ENCODE data around the gene CDNF. TPM values are rescaled to one million over a fixed set of nuclear protein-coding genes. Genes with fewer than 3 reads are reported as not detected.

The CDNF gene
- total and polyA plus RNA-seq, 2 donors (not counting 3 experiments of a cell fraction or from before 2014, with no cell fraction given) = 0.40 to 0.58 TPM

DNA sequence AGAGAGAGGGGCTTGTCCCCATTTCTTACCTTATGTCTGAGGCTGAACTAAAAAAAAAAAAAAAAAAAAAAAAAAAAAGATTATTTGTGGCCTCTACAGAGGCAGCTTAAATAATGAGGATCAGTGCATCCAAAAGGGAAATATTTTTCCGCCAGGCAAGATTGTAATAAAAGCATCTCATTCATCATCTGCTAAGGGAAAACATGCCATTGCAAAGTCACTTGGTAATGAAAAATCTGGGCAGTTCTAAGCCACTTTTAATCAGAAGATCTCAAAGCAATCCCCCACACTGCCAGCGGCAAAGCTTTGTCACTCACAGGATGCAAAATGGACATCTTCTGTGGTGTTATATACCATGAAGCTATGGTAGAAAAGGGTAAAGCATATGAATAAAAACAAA lies 66.9 kb downstream of the CDNF start:
- ChIA-PET POLR2A (no interaction called here), CTCF (interaction anchor here (1.3 kb wide), 1 partner anchor 15 kb away, joined by 5 read pairs; no protein-coding TSS in a partner anchor)
- H3K27ac ChIP-seq (ENCODE audit: insufficient read depth, low read depth, low read length) = no peak overlapping the region
- FAIRE-seq (no peak), DNase-seq (ENCODE audit: low read depth, low spot score) (no peak)
- dilution Hi-C loops (cut with MboI; ENCODE audit: extremely low pct_ligation_motif_present, low sequenced_read_pairs) (no loop called here), intact Hi-C loops (cut with micrococcal nuclease) (no loop called here)
- no peak overlapping the region for H3K4me2 ChIP-seq (ENCODE audit: insufficient read depth, low read length)
- no peaks in the 10 kb centered on the region for H3K36me3 ChIP-seq (ENCODE audit: control insufficient read depth in 2 of 2, extremely low read depth in 1 of 2, insufficient read depth in 2 of 2, low read length in 2 of 2)
- H2AFZ ChIP-seq (ENCODE audit: low read depth, low read length) = no peak overlapping the region
- no peaks in the 10 kb centered on the region for H3K4me1 ChIP-seq (ENCODE audit: control insufficient read depth, extremely low read depth, insufficient read depth, low read length)
- no peaks in the 10 kb centered on the region for H3K79me2 ChIP-seq (ENCODE audit: control insufficient read depth, insufficient read depth, low read length)
- no peaks in the 10 kb centered on the region for H4K20me1 ChIP-seq (replicated peaks; ENCODE audit: control insufficient read depth, extremely low read depth, insufficient read depth, low read length)
- no peaks in the 10 kb centered on the region for H3K27me3 ChIP-seq (ENCODE audit: control insufficient read depth in 2 of 2, insufficient read depth in 2 of 2, low read length in 2 of 2)
- H3K4me3 ChIP-seq (replicated peaks in 1 of 3; ENCODE audit: insufficient read depth in 1 of 3, low read depth in 1 of 3, low read length in 3 of 3) = no peak overlapping the region
- H3K9me3 ChIP-seq (replicated peaks; ENCODE audit: control insufficient read depth, insufficient read depth, low read length) = no peaks in the 10 kb centered on the region
- no peak for TF ChIP-seq POLR2A (IDR thresholded peaks at IDR 0.05; ENCODE audit: low read depth, low read length)
- no peak for TF ChIP-seq GATA2 (IDR thresholded peaks at IDR 0.05; ENCODE audit: insufficient read depth, insufficient read length, low read depth, low read length)
- TF ChIP-seq JUN (IDR thresholded peaks at IDR 0.05; ENCODE audit: borderline replicate concordance, insufficient read depth, insufficient read length, low read depth) = no peak
- BruUV-seq (replicated peaks) = no TSS peak
- H3K9me1 ChIP-seq (replicated peaks; ENCODE audit: control insufficient read depth, extremely low read depth, insufficient read depth, low read length) = no peaks in the 10 kb centered on the region
- H3K9ac ChIP-seq (replicated peaks; ENCODE audit: extremely low read depth, insufficient read depth, low read length) = no peak overlapping the region

Other genes starting within 250 kb of the CDNF start
- 168 and 176 TPM in 2 replicates for gene FAM107B, start 63.1 kb downstream of the CDNF start, total RNA-seq
- gene FAM107B, start 63.1 kb downstream of the CDNF start, polyA plus RNA-seq = 27.0 and 39.2 TPM in 2 replicates
- gene HSPA14, start 269 bp upstream of the CDNF start, total RNA-seq = 15.7 and 18.0 TPM in 2 replicates
- 5.1 and 7.6 TPM in 2 replicates for gene HSPA14, start 269 bp upstream of the CDNF start, polyA plus RNA-seq
- gene MSANTD7, start 269 bp upstream of the CDNF start, total RNA-seq = 13.1 and 13.6 TPM in 2 replicates
- 4.1 and 4.8 TPM in 2 replicates for gene MSANTD7, start 269 bp upstream of the CDNF start, polyA plus RNA-seq
- 25.8 and 29.9 TPM in 2 replicates for gene SUV39H2, start 40.8 kb upstream of the CDNF start, total RNA-seq
- gene SUV39H2, start 40.8 kb upstream of the CDNF start, polyA plus RNA-seq = 4.8 and 5.7 TPM in 2 replicates
- gene DCLRE1C, start 116.1 kb upstream of the CDNF start, total RNA-seq = 11.0 and 15.8 TPM in 2 replicates
- gene DCLRE1C, start 116.1 kb upstream of the CDNF start, polyA plus RNA-seq = 1.8 and 2.1 TPM in 2 replicates
- gene MEIG1, start 121.4 kb upstream of the CDNF start, total RNA-seq = not detected in 2 replicates
- gene MEIG1, start 121.4 kb upstream of the CDNF start, polyA plus RNA-seq = 0.23 TPM in 1 of 2 replicates, not detected in the other
- gene OLAH, start 205.9 kb upstream of the CDNF start, total RNA-seq = 0.48 and 0.51 TPM in 2 replicates
- gene OLAH, start 205.9 kb upstream of the CDNF start, polyA plus RNA-seq = 0.13 and 0.26 TPM in 2 replicates